Right lobe of liver (tissue), 4 donors: ENCODE results near the gene METAP2.

Experiments
- CTCF ChIP-seq, 4 donors: fragments of 200-600 bp in 3 of 4; fragments of 450-650 bp in 1 of 4; IDR thresholded peaks; one replicate each; pipeline versions ENCODE4 v1.5.1 to v1.8.0; 2016 to 2022; ENCODE audit warnings: antibody characterized with exemption in 4 of 4, mild to moderate bottlenecking in 2 of 4
- POLR2A ChIP-seq: fragments of 450-650 bp; IDR thresholded peaks from one replicate; pipeline ENCODE4 v1.6.1; 2017; ENCODE audit warnings: antibody characterized with exemption, mild to moderate bottlenecking
- donor health status: DM: no; HTN: no; CAD: no.
- donor health status: DM: no; HTN: no; CAD: no.
- donor health status: DM: no; HTN: yes; CAD: no.

GRCh38 chr12:95473884-95474659, at the start of gene METAP2:
- TF ChIP-seq CTCF (IDR thresholded peaks at IDR 0.05) (no peak), POLR2A (peak; percentile 97)
